Prostate gland (tissue), 2 donors: ENCODE data around the gene FES. TPM values are rescaled to one million over a fixed set of nuclear protein-coding genes. Genes with fewer than 3 reads are reported as not detected.

Experiments
- DNase-seq: peaks from one replicate; pipeline ENCODE4 v3.0.0-alpha.2; 2019; ENCODE audit warnings: low spot score
- H3K27ac ChIP-seq, 2 donors: fragments of 200-600 bp; sonication (generic); 2 replicates each; pipeline ENCODE4 v1.5.1; 2017 to 2019
- H3K27me3 ChIP-seq: fragments of 200-600 bp; sonication (generic); replicated peaks from 2 replicates; pipeline ENCODE4 v1.5.1; 2019; ENCODE audit not compliant: insufficient read depth
- H3K36me3 ChIP-seq, 2 donors: fragments of 200-600 bp; sonication (generic); 1 replicate in 1 of 2; 2 replicates in 1 of 2; pipeline versions ENCODE4 v1.5.1 to v1.8.1; 2017 to 2019
- H3K4me1 ChIP-seq: fragments of 200-600 bp; sonication (generic); replicated peaks from 2 replicates; pipeline ENCODE4 v1.5.1; 2019
- H3K4me3 ChIP-seq, 2 donors: fragments of 200-600 bp; sonication (generic); 2 replicates each; pipeline ENCODE4 v1.5.1; 2017 to 2019
- H3K9me3 ChIP-seq: fragments of 200-600 bp; sonication (generic); 2 replicates; pipeline ENCODE4 v1.5.1; 2017
- CTCF ChIP-seq, 4 experiments: fragments of 200-600 bp in 2 of 4; fragments of 450-650 bp in 2 of 4; sonication (generic) in 2 of 4; IDR thresholded peaks; 1 replicate in 3 of 4; 2 replicates in 1 of 4; pipeline ENCODE4 v1.5.1; 2016 to 2019; ENCODE audit warnings: antibody characterized with exemption in 4 of 4, mild to moderate bottlenecking in 2 of 4, moderate library complexity in 2 of 4
- POLR2A ChIP-seq: fragments of 450-650 bp; IDR thresholded peaks from one replicate; pipeline ENCODE4 v1.6.1; 2016; ENCODE audit warnings: antibody characterized with exemption, mild to moderate bottlenecking
- POLR2AphosphoS5 ChIP-seq: sonication (generic); formaldehyde crosslinking; IDR thresholded peaks from one replicate; pipeline ENCODE4 v1.6.1; 2017; ENCODE audit warnings: antibody characterized with exemption
- WGBS: methylation state at CpG from one replicate; pipeline ENCODE4 v1.1.5; 2018; 5-methylcytosine and 5-hydroxymethylcytosine counted together
- intact Hi-C: fragments of 100-400 bp; cut with DNase I; formaldehyde crosslinking; loops from one replicate; pipeline ENCODE4 v1.14.2; 2022
- total RNA-seq, 2 donors: library from RNA; depleted of rRNA; stranded (reverse); fragments of >200 nt; gene quantifications; one replicate each; pipeline ENCODE4 v1.1.0, GENCODE V29; 2016

The FES gene
- total RNA-seq, 2 donors from 2014 or later = 22.8 to 33.9 TPM

- no peaks in the 10 kb centered on the region for H3K9me3 ChIP-seq
- peak; percentile 89 for DNase-seq
- H3K4me1 ChIP-seq = peaks cover 9% of the 10 kb centered on the region
- peak within 1 kb of the TSS; percentile 56 to 80 for H3K4me3 ChIP-seq
- no peaks in the 10 kb centered on the region for H3K36me3 ChIP-seq
- H3K27me3 ChIP-seq = no peaks in the 10 kb centered on the region
- H3K27ac ChIP-seq = peak within 1 kb of the TSS; percentile 94
- intact Hi-C loops = loop anchor here (2.0 kb wide), 1 partner anchor 29 kb away; the partner anchor contains the start of gene MAN2A2
- under 1% methylated on average over 48 of the region's 52 CpGs for WGBS
- TF ChIP-seq POLR2AphosphoS5 (peak; percentile 63), CTCF (IDR thresholded peaks at IDR 0.05) (peak; percentile 81 to 95 (median 91)), POLR2A (peak; percentile 71)
Measured at GRCh38 chr15:90931828-90932659, 47.7 kb downstream of the FES start, which contains the start of gene HDDC3. HDDC3 (minus strand) TSS chr15:90932549; CDS start chr15:90932540, 9 bp downstream.

GRCh38 chr15:90932660-90932991, 48.3 kb downstream of the FES start:
- no peaks in the 10 kb centered on the region for H3K27me3 ChIP-seq
- H3K4me1 ChIP-seq = peaks cover 9% of the 10 kb centered on the region
- 18% methylated on average over 5 of the region's 5 CpGs for WGBS
- no peaks in the 10 kb centered on the region for H3K9me3 ChIP-seq
- peak overlapping the region; percentile 56 to 80 for H3K4me3 ChIP-seq
- DNase-seq = no peak
- intact Hi-C loops = loop anchor here (2.0 kb wide), 1 partner anchor 30 kb away; the partner anchor contains the start of gene MAN2A2
- H3K36me3 ChIP-seq = no peaks in the 10 kb centered on the region
- peak overlapping the region; percentile 94 for H3K27ac ChIP-seq
- TF ChIP-seq POLR2AphosphoS5 (no peak), CTCF (IDR thresholded peaks at IDR 0.05) (peak in 1 of 4 experiments; percentile 10), POLR2A (no peak)

- no peaks in the 10 kb centered on the region for H3K27me3 ChIP-seq
- no peak for DNase-seq
- intact Hi-C loops = loop anchor here (2.0 kb wide), 1 partner anchor 30 kb away; the partner anchor contains the start of gene MAN2A2
- no peaks in the 10 kb centered on the region for H3K36me3 ChIP-seq
- H3K4me3 ChIP-seq = no peak overlapping the region
- TF ChIP-seq POLR2A = no peak
- no peak for TF ChIP-seq POLR2AphosphoS5
- TF ChIP-seq CTCF (IDR thresholded peaks at IDR 0.05) = no peak
- no peak overlapping the region for H3K27ac ChIP-seq
- WGBS = 75% methylated on average over 1 of the region's 1 CpG
- H3K4me1 ChIP-seq = peaks cover 9% of the 10 kb centered on the region
- no peaks in the 10 kb centered on the region for H3K9me3 ChIP-seq
Measured at GRCh38 chr15:90933301-90933700, 49.0 kb downstream of the FES start.

- under 1% methylated on average over 18 of the region's 19 CpGs for WGBS
- Histone ChIP-seq H3K9me3 (no peaks in the 10 kb centered on the region), H3K36me3 (peaks cover 0 to 5% of the 10 kb centered on the region in 2 donors), H3K27ac (peak overlapping the region; percentile 83 to 88), H3K4me1 (peaks cover 9% of the 10 kb centered on the region), H3K4me3 (peak overlapping the region; percentile 63 to 71), H3K27me3 (no peaks in the 10 kb centered on the region)
- TF ChIP-seq POLR2A (no peak), CTCF (IDR thresholded peaks at IDR 0.05) (peak; percentile 65 to 89 (median 80))
- intact Hi-C loops = no loop called here
- DNase-seq = peak; percentile 88
Measured at GRCh38 chr15:90934256-90934948, 50.1 kb downstream of the FES start.
